Measurements from ENCODE around the gene FBXO31. TPM values are rescaled to one million over a fixed set of nuclear protein-coding genes. Genes with fewer than 3 reads are reported as not detected.
A peak's percentile ranks its signal among the peaks of the same experiment; 100 is the strongest.

FBXO31 gene
- total RNA-seq, 6 experiments from 2014 or later: 23.0 to 30.0 (median 25.1) TPM

- TF ChIP-seq, protein P1, sequence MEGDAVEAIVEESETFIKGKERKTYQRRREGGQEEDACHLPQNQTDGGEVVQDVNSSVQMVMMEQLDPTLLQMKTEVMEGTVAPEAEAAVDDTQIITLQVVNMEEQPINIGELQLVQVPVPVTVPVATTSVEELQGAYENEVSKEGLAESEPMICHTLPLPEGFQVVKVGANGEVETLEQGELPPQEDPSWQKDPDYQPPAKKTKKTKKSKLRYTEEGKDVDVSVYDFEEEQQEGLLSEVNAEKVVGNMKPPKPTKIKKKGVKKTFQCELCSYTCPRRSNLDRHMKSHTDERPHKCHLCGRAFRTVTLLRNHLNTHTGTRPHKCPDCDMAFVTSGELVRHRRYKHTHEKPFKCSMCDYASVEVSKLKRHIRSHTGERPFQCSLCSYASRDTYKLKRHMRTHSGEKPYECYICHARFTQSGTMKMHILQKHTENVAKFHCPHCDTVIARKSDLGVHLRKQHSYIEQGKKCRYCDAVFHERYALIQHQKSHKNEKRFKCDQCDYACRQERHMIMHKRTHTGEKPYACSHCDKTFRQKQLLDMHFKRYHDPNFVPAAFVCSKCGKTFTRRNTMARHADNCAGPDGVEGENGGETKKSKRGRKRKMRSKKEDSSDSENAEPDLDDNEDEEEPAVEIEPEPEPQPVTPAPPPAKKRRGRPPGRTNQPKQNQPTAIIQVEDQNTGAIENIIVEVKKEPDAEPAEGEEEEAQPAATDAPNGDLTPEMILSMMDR (IDR thresholded peaks at IDR 0.05): no peak
- H3K27ac Mint-ChIP-seq: no peak overlapping the region; the same call in 1 of the 2 replicates
- H3K4me1 Mint-ChIP-seq (ENCODE audit: low read depth): peaks cover 22% of the 10 kb centered on the region
- H3K27me3 Mint-ChIP-seq (ENCODE audit: insufficient read depth): peaks cover 1% of the 10 kb centered on the region; the same call in 1 of the 2 replicates
- DNase-seq: no peak
- no peak overlapping the region for H3K4me3 Mint-ChIP-seq
- peaks cover 10% of the 10 kb centered on the region for H3K36me3 Mint-ChIP-seq (ENCODE audit: low read depth)
- no peaks in the 10 kb centered on the region for H3K9me3 Mint-ChIP-seq
Observed at GRCh38 chr16:87350031-87350430, 33.5 kb downstream of the FBXO31 start.

DNA sequence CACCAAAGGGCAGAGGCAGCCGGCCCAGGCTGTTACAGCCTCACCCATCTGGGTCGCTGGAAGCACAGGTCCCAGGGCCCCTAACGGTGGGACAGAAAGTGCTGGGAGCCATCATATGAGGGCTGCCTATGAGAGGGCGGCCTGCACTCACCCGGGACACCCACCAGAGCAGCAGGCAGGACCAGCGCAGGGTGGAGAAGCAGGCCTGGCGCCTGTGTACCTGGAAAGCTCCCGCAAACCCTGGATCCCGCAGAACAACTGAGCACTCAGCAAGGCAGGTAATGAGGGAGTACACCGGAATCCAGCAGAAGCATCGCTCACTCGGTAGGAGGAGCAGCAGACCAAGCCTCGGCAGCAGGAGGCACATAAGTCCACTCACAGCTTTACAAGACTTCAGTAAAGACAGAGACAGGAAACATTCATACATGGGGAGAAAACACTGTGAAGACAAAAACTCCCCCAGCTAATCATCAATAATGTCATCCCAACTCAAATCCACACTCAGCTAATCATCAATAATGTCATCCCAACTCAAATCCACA, 34.9 kb downstream of the FBXO31 start:
- H3K36me3 Mint-ChIP-seq (ENCODE audit: low read depth): peaks cover 10% of the 10 kb centered on the region
- no peak overlapping the region for H3K27ac Mint-ChIP-seq
- TF ChIP-seq, protein P1 (IDR thresholded peaks at IDR 0.05): no peak
- H3K9me3 Mint-ChIP-seq: no peaks in the 10 kb centered on the region
- no peak for DNase-seq
- H3K4me1 Mint-ChIP-seq (ENCODE audit: low read depth): peaks cover 22% of the 10 kb centered on the region
- H3K4me3 Mint-ChIP-seq: no peak overlapping the region
- peaks cover 1% of the 10 kb centered on the region; the same call in 1 of the 2 replicates for H3K27me3 Mint-ChIP-seq (ENCODE audit: insufficient read depth)

- TF ChIP-seq, protein P1 (IDR thresholded peaks at IDR 0.05): peak; percentile 27; the same call in 1 of the 2 replicates
- Mint-ChIP-seq H3K27me3 (ENCODE audit: insufficient read depth) (peaks cover 1% of the 10 kb centered on the region; the same call in 1 of the 2 replicates), H3K4me3 (no peak overlapping the region), H3K27ac (no peak overlapping the region), H3K36me3 (ENCODE audit: low read depth) (peaks cover 10% of the 10 kb centered on the region), H3K4me1 (ENCODE audit: low read depth) (peaks cover 22% of the 10 kb centered on the region), H3K9me3 (no peaks in the 10 kb centered on the region)
- DNase-seq: no peak
Observed at GRCh38 chr16:87347932-87348615, 35.5 kb downstream of the FBXO31 start.

GRCh38 chr16:87346517-87347060, 37.0 kb downstream of the FBXO31 start:
- peaks cover 10% of the 10 kb centered on the region for H3K36me3 Mint-ChIP-seq (ENCODE audit: low read depth)
- peaks cover 14% of the 10 kb centered on the region for H3K4me1 Mint-ChIP-seq (ENCODE audit: low read depth)
- peaks cover 1% of the 10 kb centered on the region; the same call in 1 of the 2 replicates for H3K27me3 Mint-ChIP-seq (ENCODE audit: insufficient read depth)
- TF ChIP-seq, protein P1 (IDR thresholded peaks at IDR 0.05): no peak
- no peak overlapping the region for H3K27ac Mint-ChIP-seq
- no peak for DNase-seq
- H3K9me3 Mint-ChIP-seq: no peaks in the 10 kb centered on the region
- no peak overlapping the region for H3K4me3 Mint-ChIP-seq

DNA sequence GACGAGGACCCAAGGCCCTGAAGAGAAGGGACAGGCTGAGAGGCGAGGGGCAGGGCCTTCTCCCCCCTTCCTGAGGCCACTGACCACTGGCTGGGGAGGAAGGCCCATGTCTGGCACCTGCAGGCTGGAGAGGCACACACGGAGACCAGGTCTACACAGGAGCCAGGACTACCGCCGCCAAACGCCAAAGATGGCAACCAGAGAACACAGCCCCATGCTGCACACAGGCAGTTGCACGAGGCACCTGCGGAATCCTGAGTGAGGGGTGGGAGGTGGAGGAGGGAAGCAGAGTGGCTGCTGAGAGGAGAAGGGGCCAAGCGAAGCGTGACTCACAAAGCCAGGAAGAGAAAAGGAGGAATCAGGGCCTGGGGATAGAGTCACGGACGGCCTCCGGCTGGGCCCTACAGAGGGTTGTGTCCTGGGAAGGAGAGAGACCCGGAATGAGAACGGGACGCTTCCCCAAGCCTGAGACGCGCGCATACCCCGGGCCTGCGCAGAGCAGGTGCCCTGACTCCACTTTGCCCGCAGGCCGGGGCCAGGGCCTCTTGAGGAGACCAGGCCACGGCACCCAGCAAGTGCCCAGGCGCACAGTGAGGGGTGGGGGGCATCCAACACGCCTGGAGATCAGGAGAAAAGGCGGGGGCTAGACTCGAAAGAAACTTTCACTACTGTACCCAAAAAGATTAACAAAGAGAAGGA, 37.7 kb downstream of the FBXO31 start:
- Mint-ChIP-seq H3K36me3 (ENCODE audit: low read depth) (peaks cover 10% of the 10 kb centered on the region), H3K4me1 (ENCODE audit: low read depth) (peaks cover 7% of the 10 kb centered on the region), H3K27ac (no peak overlapping the region), H3K27me3 (ENCODE audit: insufficient read depth) (peaks cover 1% of the 10 kb centered on the region; the same call in 1 of the 2 replicates), H3K4me3 (no peak overlapping the region), H3K9me3 (no peaks in the 10 kb centered on the region)
- DNase-seq: no peak
- TF ChIP-seq, protein P1 (IDR thresholded peaks at IDR 0.05): no peak
